HG03457 (cell line): Measurements from ENCODE around the gene CHST13.

Experiments
- ATAC-seq: cut with Tn5 transposase; IDR thresholded peaks from one replicate; pipeline ENCODE4 v1.9.1; 2021; ENCODE audit warnings: moderate number of reproducible peaks; ENCODE audit not compliant: unreplicated experiment

Gene CHST13, protein sequence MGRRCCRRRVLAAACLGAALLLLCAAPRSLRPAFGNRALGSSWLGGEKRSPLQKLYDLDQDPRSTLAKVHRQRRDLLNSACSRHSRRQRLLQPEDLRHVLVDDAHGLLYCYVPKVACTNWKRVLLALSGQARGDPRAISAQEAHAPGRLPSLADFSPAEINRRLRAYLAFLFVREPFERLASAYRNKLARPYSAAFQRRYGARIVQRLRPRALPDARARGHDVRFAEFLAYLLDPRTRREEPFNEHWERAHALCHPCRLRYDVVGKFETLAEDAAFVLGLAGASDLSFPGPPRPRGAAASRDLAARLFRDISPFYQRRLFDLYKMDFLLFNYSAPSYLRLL

DNA sequence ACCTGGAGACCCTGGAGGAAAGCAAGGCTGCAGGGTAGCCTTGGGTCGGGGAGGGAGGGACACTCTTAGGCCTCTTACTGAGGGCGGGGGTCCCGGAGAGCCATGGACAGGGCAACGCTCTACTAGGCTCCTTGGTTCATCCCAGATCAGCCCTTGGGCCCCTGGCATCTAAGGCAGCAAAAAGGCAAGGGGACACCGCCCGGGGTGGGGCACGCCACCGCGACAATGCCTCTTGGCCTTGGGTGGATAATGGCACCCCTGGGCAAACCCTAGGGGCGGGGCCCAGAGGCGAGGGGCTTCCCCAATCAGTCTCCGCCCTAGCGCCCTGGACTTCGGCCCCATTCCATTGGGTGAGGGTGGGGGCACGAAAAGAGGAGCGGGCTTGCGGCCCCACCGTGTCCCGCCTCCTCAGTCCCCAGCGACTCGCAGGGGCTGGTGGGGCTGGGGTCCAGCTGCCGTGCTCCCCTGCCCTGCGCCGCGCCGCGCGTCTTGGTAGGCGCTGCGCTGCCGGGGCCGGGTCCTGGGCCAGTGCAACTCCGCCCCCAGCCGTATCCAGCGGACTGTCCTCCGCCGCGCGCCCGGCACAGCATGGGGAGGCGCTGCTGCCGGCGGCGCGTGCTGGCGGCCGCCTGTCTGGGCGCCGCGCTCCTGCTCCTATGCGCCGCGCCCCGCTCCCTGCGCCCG is at the start of gene CHST13:
TSS of gene CHST13 (plus strand) at position 411 of the 684 bp plus-strand sequence. CDS start at position 589, 178 bp downstream.
- ATAC-seq = no peak

DNA sequence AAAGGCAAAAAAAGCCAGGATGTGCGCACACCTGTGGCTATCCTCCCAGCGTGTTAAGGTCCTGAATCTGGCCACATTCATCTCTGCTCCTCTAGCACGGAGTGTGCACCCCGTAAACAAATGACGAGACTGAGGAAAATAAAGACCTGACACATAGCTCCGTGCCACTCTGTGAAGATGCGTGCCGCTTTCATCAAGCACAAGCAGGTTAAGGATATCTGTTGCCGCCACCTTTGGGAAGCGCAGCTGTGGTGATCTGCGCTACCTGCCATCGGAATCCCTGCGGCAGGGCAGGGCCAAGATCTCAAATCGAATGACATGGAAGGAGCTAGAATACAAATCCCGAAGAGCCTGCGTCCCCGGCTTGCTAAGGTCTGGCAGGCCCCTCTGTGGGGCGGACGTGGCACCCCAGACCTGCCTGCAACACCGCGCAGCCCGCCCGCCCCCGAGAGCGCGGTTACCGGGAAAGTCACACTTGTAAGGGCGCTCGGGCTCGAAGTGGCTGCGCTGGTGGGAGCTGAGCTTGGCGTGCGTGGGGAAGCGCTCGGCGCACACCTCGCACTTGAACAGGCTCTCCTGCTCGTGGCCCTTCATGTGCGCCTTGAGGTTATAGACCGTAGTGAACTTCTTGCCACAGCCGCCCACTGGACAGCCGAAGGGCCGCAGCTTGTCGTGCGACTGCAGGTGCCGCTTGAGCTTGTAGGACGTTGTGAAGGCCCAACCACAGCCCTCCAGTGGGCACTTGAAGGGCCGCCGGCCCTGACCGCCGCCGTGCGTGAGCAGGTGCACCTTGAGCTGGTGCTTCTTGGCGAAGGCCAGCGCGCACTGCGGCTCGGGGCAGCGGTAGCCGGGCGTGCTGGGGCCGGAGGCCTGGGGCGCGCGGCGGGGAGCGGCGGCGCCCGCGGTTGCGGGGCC is 49.2 kb upstream of the CHST13 start:
- peak; percentile 11 for ATAC-seq

DNA sequence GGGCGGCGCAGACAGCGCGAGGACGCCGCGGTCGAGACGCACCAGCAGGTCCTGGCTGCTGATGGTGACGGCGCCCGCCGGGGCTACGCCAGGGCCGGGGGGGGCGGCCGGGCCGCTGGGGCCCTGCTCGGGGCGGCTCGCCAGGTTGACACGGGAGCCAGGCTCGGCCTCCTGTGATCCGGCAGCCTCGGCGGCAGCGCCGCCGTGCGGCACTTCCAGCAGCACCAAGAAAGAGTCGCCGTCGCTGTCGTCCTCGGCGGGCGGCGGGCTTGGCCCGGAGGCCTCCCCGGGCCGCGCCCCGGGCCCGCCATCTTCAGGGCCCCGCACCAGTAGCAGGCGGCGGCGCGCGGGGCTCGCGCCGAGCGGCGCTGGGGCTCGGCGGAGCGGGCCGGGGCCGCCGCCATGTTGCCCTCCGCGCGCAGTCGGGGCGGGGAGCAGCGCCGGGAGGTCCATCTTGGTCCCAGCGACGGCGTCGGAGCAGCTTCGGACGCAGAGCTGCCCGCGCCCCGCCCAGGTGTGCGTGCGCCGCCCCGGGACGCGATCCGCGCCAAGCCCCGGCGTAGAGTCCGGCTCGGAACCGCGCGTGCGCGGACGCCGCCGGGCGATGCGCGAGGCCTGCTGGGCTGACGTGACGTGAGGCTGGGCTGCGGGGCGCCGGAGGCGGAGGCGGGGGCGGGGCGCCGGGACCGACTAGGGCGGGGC is 48.4 kb upstream of the CHST13 start, which contains the start of gene ZXDC:
TSS of gene ZXDC (minus strand) at position 479 of the 702 bp plus-strand sequence. CDS start at position 453, 26 bp downstream.
- ATAC-seq = peak; percentile 71

DNA sequence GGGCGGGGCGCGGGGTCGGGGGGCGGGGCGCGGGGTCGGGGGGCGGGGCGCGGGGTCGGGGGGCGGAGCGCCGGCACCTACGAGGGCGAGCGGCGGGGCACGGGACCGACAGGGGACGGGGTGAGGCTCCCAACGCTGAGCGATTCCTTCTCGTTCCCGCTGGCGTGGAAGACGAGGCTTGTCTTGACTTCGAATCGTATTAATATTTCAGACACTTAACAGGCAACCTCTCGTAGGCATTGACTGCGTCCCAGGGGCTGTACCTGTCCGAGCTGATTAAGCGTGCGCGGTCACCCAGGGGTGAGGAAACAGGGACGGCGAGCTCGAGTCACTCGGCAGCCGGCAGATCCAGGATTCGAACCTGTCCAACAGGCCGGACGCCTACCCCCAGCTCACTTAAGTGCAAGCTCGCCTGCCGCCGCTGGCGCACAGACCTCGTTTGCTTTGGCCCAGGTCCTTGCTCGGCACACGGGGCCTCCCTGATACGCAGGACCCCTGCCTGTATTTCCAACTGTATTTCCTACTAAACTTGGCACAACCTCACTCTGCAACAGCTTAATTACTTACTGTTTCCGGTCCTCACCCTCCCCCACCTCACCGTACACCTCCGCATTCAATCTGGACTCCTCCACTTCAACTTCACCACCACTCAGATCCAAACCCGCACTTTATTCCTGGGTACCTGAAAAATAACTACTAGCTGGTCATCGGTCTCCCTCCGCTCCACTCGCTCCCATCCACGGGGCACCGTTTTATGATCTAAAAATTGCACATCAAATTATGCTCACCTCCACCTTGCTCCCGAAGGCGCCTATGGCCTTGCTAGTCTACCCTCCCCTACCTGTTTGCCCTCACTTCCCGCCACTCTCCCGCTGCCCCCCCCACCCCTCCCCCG is 47.5 kb upstream of the CHST13 start:
- ATAC-seq = peak; percentile 28

DNA sequence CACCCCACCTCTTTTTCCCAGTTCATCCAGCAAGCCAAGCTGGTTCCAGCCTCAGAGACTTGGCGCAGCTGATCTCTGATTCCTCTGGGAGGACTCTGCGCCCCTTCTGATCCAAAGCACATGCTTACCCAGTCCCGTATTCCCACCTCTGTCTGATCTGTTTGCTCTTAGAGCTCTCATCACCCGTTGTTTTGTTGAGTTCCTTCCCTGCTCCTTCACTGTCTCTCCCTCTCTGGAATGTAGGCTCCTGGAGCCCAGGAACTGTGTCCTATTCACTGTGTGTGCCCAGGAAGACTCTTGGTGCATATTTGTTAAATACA is 46.9 kb upstream of the CHST13 start:
- no peak for ATAC-seq

DNA sequence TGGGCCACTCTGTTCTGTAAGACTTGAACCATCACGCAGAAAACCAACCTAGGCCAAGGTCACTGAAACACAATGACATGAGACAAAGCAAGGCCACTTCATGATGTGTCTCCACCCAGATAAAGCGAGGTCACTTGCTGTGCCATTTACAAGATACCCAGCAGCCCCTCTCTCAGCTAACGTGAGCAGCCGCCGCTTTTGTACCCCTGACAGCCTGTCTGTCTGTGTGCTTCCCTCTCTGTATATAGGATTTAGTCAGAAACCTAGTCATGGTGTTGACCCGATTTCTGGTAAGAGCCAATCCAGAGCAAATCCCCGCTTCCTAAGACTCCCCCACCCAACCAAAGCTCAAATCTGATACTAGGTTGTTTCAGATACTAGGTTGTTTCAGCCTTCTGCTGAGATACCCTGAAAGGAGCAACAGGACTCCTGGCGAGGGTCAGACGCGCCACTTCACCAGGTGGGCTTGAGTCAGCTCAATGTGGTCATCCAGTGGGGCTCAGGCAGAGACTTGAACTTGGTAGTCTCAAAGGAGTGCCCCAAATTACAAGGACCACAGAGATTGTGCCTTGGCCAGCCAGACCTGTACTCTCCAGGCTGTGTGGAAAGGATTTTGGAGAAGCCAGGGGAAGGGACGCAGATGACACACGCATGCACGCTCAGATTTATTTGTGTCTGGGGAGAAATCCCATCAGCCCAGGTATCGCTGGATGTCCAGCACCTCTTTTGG is 45.2 kb upstream of the CHST13 start:
- ATAC-seq = no peak

DNA sequence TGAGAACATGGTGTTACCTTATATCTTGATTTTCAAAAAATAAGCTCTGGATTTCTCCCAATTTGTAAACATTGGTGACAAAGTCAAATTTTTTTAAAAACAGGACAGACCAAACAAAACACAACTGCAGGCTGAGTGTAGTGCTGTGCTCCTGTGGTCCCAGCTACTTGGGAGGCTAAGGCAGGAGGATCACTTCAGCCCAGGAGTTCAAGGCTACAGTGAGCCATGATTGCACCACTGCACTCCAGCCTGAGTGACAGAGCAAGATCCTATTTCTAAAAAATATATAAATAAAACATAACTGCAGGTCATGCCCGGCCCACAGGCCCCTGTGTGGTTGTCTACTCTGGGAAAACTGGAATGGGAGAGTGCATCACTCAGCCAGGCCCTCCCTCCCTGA is 44.3 kb upstream of the CHST13 start:
- no peak for ATAC-seq

DNA sequence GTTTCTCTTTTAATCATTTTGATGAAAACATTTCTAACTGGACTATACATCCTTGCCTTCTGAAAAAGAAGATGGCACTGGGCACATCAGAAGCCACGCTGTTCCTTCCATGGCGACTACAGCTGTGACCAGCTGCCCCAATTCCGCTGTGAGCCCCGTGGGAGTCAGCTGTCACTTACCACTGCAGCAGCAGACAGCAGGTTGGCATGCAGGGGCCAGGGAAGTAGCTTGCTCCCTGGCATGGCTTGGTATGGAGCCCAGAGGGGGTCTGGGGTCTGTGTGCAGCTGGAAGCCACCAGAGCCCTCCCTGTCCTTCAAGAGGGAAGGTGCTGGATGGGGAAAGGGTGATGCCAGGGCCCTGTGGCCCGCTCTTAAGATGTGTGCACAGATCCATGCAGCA is 43.7 kb upstream of the CHST13 start:
- ATAC-seq = no peak

DNA sequence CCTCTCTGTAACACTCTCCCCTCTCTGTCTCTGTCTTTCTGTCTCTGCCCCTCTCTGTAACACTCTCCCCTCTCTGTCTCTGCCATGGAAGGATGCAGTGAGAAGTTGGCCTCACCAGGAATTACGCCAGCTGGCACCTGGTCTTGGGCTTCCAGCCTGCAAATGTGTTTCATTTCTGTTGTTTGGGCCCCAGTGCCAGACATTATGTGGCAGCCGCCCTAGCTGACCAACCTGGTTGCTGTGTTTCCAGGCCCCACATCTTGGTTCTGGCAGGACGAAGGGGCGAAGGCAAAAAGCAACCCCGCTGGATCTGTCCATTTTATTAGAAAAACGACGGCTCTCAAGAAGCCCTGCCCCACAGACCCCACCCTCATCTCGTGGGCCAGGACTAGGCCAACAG is 43.1 kb upstream of the CHST13 start:
- ATAC-seq = no peak

DNA sequence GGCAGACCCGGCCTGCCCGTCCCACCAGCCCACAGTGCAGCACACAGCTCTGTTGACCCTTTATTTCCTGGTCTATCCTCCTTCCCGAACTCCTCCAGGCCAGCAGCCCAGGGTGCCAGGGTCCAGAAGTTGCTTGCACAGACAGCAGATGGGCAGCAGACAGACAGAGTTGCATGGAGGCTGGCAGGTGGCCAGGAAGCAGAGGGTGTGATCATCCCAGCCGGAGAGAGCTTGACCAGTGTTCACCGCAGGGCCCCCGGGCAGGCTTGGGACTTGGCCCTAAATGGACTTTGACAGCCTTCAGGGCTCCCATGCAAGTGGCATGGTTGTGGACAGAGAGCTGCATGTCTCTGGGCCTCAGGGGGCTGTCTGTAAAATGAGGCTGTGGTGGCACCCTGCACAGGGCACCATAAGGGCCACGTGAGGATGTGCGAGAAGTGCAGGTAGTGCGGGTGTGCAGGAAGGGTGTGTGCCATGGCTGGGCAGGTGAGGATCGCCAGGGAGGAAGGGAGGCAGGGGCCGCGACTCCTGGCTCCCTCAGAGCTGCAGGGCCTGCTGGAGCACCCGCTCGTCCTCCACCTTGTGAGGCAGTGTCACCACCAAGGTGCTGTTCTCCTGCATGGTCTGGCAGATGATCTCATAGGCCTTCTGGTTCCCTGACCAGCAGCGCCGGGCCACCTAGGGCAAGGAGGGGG is 42.0 kb upstream of the CHST13 start:
- ATAC-seq = no peak

DNA sequence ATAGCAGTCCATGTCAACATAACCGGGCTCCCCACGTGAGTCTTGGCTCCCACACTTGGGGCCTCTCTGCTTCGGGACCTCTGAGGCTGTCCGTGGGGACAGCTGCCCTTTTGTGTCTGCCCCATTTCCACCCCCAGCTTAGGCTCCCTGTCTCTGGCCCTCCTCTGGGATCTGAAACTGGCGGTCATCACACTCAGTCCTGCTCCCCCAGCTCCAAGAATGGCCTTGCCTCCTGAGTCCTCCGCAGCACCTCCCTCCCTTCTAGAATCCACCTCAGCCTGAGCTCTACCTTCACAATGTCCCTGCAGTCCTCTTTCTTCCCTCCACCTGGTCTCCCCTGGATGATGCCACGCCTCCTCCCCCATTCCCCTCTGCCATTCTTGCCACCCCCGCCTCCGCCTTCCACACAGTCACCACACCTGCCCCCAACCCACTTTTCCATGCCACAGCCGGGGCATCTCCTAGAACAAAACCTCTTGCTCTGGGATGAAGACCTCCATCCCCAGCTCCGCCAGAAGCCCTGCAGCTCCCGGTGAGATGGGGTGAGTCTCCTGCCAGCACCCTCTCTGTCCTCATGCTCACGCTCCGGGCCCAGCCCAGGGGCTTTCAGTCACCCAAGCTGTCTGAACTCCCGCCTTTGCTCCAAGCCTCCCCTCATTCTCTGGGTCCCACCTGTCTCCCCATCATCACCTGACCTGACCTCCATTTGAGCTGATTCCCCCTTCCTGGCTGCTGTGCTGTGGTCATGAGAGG is 41.3 kb upstream of the CHST13 start:
- no peak for ATAC-seq

DNA sequence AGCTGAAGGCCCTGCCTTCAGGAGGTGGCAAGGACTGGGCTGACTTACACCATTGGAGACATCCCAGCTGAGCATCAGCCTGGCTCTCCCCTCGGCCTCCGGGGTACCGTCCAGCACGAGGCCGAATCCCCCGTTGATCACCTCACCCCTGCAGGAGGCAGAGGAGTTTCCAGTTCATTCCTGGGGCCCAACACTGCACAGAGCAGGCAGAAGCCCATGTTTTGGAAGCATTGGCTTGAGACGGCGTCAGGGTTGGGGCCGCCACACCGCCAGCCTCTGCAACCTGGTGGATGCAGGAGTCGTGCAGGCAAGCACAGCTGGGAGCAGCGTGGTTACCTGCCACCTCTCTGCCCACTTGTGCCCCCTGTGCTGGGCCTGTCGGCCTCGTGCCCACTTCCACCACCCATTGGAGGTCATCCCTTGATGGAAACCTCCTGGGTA is 40.6 kb upstream of the CHST13 start:
- no peak for ATAC-seq

DNA sequence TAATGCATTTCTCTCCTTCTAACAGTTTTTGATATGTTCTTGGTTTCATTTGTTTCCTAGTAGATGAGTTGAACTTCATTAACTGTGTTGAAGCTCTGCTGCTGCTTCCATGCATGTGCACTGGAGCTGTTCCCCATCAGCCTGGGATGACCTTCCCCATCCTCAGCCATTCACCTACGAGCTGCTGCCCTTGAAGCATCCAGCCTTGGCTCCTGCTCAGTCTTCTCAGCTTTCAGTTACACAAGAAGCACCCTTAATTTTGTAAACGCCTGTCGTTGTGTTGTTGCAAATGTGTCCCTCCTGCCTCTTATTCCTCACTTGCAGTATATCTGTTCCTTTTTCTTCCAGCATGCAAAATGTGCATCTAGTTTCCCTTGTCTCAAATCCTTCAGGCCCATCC is 39.8 kb upstream of the CHST13 start:
- no peak for ATAC-seq

DNA sequence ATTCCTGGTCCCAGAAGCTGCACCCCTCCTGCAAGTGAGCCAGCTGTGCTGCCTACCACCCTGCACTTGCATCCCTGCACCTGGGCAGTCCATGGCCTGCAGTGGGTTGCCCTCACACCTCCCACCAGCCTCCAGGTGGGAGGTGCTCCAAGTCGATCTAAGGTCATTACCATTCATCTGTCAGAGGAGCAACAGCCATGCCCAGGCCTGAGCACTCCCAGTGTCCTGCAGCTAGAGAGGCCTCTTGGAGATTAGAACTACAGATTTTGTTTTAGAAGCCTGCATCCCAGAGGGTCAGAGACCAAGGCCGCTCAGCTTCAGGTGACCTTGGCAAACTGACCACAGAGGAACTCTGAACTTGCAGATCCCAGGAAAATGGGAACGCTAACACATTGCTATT is 39.3 kb upstream of the CHST13 start:
- no peak for ATAC-seq

DNA sequence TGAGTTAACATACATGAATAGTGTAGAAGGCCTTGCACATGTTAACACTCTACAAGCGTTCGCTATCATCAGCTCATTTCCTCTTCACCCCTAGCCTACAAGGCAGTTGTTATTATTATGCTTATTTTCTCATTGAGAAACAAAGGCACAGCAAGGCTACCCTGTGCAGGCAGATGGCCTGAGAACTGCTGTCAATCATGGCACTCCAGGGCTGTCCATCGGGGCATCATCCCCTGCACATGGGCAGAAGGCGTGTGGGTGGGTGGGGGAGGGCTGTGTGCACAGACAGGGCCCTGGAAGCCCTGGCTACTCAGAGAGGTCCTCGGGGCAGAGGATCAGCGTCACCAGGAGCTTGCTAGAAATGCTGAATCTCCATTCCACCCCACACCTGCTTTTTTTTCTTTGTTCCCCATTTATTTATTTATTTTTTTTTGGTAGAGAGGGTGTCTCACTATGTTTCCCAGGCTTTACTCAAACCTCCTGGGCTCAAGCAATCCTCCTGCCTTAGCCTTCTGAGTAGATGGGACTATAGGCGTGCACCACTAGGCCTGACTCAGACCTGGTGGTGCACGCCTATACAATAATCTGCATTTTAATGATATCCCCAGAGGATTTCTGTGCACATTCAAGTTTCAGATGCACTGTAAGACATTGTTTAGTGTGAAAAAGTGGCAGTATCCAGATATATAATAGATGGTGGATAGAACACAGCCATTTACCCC is 38.6 kb upstream of the CHST13 start:
- no peak for ATAC-seq

DNA sequence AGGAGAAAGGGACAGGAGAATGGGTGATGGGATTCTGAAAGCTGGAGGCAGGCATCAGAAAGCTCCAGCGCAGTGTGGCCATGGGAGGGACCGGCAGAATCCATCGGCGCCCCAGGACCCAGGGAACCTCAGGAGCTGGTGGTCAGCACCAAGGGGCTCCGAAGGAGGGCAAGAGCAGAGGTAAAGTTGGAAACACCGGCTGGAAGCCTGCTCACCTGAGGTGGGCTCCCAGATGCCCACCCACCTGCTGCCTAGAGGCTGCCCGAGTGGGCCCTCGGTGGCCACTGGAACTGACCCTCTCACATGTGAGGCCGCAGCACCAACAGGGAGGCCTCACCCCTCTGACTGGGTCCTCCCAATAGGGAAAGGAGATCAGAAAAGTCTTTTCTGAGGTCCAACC is 38.0 kb upstream of the CHST13 start:
- no peak for ATAC-seq

DNA sequence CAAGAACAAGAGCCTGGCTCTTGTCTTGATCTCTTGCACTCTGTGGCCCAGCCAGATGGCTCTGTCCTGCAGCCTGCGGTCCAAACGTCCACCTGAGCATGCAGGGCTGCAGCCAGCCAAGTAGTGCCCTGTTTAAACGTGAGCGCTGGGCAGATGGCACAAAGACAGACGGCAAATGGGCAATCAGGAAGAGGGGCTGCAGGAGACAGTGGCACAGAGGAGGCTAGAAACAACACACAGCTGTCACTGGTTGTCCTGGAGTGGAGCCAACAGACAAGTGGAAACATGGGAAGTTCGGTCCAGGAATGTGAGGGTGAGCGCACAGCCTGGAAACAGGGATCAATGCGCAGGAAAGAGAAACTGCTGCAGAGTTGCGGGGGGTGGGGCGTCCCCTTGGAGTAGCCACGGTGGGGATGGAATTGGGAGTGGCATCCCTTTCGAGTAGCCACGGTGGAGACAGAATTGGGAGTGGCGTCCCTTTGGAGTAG is 37.6 kb upstream of the CHST13 start:
- ATAC-seq = no peak
